SK-MEL-5 (cell line): Measurements from ENCODE around the gene HTR2A. TPM values are rescaled to one million over a fixed set of nuclear protein-coding genes. Genes with fewer than 3 reads are reported as not detected.
"Not testable (repeated sequence)": the region's sequence is repeated elsewhere in the genome, so short reads cannot be mapped to it uniquely, and the experiment has no call there.

Source experiments
- DNase-seq: peaks from one replicate; pipeline ENCODE4 v3.0.0-alpha.2; 2016; ENCODE audit warnings: low read depth, low spot score
- in situ Hi-C: cut with HindIII; loops from 2 replicates; pipeline ENCODE4 v1.10.0; 2016; ENCODE audit warnings: low sequenced_read_pairs, high pct_unique_total_duplicates, low pct_unique_long_range_greater_than_20kb
- total RNA-seq: library from RNA; depleted of rRNA; stranded (reverse); fragments of >200 nt; shearing (Covaris generic); gene quantifications from 2 replicates; pipeline ENCODE4 v1.2.3, GENCODE V29; 2014

The HTR2A gene
- total RNA-seq, 1 experiment from 2014 or later: not detected

- in situ Hi-C loops: no loop called here
- DNase-seq: no peak
These were observed 62.2 kb downstream of the HTR2A start for GRCh38 chr13:46834657-46835056.

- in situ Hi-C loops: no loop called here
- DNase-seq: peak; percentile 72
These were observed 65.2 kb downstream of the HTR2A start for GRCh38 chr13:46831588-46832194.

GRCh38 chr13:46830405-46831005 is 66.3 kb downstream of the HTR2A start:
- in situ Hi-C loops: no loop called here
- DNase-seq: no peak

- no peak for DNase-seq
- in situ Hi-C loops: no loop called here
These were observed 74.3 kb downstream of the HTR2A start for GRCh38 chr13:46822551-46822950.

- in situ Hi-C loops: no loop called here
- DNase-seq: no peak
These were observed 78.9 kb downstream of the HTR2A start for GRCh38 chr13:46817838-46818476.

GRCh38 chr13:46817095-46817494 is 79.8 kb downstream of the HTR2A start:
- no peak for DNase-seq
- in situ Hi-C loops: no loop called here

GRCh38 chr13:46816371-46816770 is 80.5 kb downstream of the HTR2A start:
- in situ Hi-C loops: no loop called here
- no peak for DNase-seq

- DNase-seq: no peak
- in situ Hi-C loops: no loop called here
These were observed 84.5 kb downstream of the HTR2A start for GRCh38 chr13:46812301-46812797.

GRCh38 chr13:46810440-46810839 is 86.4 kb downstream of the HTR2A start:
- in situ Hi-C loops: no loop called here
- no peak for DNase-seq

- DNase-seq, in situ Hi-C loops: not testable (repeated sequence)
These were observed 91.9 kb downstream of the HTR2A start for GRCh38 chr13:46804921-46805320.

- DNase-seq: no peak
- in situ Hi-C loops: no loop called here
These were observed 92.5 kb downstream of the HTR2A start for GRCh38 chr13:46804391-46804815.

- no peak for DNase-seq
- in situ Hi-C loops: no loop called here
These were observed 93.3 kb downstream of the HTR2A start for GRCh38 chr13:46803586-46803985.

- DNase-seq: no peak
- in situ Hi-C loops: no loop called here
These were observed 95.0 kb downstream of the HTR2A start for GRCh38 chr13:46801858-46802257.

- no peak for DNase-seq
- in situ Hi-C loops: no loop called here
These were observed 97.7 kb downstream of the HTR2A start for GRCh38 chr13:46799139-46799538.

GRCh38 chr13:46797501-46798237 is 99.2 kb downstream of the HTR2A start:
- DNase-seq: no peak
- in situ Hi-C loops: no loop called here

GRCh38 chr13:46796515-46797474 is 100.1 kb downstream of the HTR2A start, which contains the start of gene ESD:
TSS of gene ESD (minus strand) at chr13:46797161. CDS start at chr13:46791413, 5,748 bp downstream.
- in situ Hi-C loops: no loop called here
- DNase-seq: peak; percentile 92

- in situ Hi-C loops: no loop called here
- DNase-seq: no peak
These were observed 100.7 kb downstream of the HTR2A start for GRCh38 chr13:46796129-46796514.
